Adrenal gland (tissue), 5 donors: ENCODE results near the gene CALCOCO2.

Experiments
- CTCF ChIP-seq, 6 experiments: fragments of 450-650 bp in 4 of 6; fragments of 200-600 bp in 2 of 6; sonication (generic) in 1 of 6; IDR thresholded peaks; 1 replicate in 5 of 6; 2 replicates in 1 of 6; pipeline versions ENCODE4 v1.5.1 to v1.8.0; 2016 to 2021; ENCODE audit warnings: antibody characterized with exemption in 6 of 6, mild to moderate bottlenecking in 2 of 6, moderate library complexity in 1 of 6
- POLR2A ChIP-seq, 2 donors: fragments of 450-650 bp; IDR thresholded peaks; one replicate each; pipeline ENCODE4 v1.6.1; 2017; ENCODE audit warnings: antibody characterized with exemption in 2 of 2, mild to moderate bottlenecking in 2 of 2, moderate library complexity in 1 of 2
- donor health status: DM: no; HTN: no; CAD: no.

GRCh38 chr17:48816438-48816773, 14.4 kb upstream of the CALCOCO2 start:
- TF ChIP-seq CTCF (IDR thresholded peaks at IDR 0.05) (no peak), POLR2A (IDR thresholded peaks at IDR 0.05) (no peak)
